Midbrain (tissue), 1 donor: ENCODE measurements around the gene SORBS2.
"Not testable (repeated sequence)": the region's sequence is repeated elsewhere in the genome, so short reads cannot be mapped to it uniquely, and the experiment has no call there.

ENCODE experiments used
- DNase-seq: peaks from one replicate; lab custom pipeline; 2025; lab: John Stamatoyannopoulos, UW

SORBS2 gene

DNA sequence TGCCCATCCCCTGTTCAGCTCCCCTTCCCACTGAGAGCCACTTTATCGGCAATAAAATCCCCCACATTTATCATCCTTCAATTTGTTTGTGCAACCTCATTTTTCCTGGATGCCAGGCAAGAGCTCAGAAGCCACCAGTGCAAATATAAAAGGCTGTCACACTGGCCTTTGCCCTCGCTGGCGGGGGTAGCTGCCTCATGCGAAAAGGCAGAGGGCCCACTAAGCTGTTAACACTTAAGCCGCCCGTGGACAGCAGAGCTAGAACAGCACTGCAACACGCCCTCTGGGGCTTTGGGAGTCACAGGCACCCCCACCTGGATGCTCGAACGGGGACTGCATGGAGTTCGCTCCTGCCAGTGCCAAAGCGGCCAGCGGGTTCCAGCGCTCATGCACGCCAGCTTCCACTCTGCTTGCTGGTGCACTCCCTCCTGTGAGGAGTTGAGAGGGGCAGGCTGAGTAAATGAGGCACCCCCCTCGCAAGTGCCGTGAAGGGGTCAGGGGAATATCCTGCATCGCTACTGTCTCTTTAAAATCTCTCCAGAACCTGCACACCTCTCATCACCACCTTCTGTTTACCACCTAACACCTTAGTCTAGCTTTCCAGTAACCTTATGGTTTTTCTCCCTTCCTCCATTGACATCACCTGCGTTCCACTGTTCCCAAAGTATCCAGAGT, 99.5 kb downstream of the SORBS2 start:
- DNase-seq, result no peak

DNA sequence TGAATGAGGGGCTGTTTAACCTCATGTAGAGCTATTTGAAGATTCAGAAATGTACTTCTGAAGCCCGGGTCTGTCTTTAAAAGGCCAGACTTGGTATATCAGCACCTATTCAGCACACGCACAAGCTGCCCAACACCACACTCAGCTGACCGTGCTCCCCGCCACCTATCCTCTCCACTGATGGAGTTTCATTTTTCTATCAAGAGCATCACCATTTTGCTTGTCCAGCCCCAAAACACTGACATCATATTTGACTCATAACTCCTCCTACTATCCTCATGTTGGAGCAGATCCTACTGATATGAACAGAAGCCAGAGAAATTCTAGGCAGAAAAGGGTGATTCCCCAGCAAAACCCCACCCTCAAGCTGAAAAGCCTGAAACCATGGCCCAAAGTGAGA, 100.3 kb downstream of the SORBS2 start:
- DNase-seq, result no peak

DNA sequence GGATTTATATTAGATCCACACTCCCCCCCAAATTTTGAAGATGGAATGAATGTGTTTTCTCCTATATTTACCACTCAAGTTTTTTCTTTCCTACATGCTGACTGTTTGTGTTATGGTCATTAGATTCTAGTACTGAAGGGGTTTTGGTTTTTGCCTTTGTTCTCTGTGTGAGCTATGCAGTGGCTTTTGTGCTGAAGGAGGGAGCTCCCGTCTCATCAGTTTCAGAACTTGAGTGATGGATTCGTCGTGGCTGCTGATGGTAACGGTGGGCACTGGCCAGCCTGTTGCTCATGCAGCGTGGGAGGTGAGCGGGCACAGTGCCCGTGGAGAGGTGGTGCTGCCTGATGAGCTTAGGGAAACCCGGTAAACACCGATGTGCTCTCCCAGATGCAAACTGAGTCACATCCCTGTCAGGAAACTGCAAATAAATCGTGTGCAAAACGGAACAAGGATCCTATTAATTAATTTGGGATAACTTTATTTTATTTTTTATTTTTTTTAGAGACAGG, 101.5 kb downstream of the SORBS2 start:
- no peak for DNase-seq

GRCh38 chr4:185709802-185710486, 102.0 kb downstream of the SORBS2 start:
- DNase-seq, result no peak

DNA sequence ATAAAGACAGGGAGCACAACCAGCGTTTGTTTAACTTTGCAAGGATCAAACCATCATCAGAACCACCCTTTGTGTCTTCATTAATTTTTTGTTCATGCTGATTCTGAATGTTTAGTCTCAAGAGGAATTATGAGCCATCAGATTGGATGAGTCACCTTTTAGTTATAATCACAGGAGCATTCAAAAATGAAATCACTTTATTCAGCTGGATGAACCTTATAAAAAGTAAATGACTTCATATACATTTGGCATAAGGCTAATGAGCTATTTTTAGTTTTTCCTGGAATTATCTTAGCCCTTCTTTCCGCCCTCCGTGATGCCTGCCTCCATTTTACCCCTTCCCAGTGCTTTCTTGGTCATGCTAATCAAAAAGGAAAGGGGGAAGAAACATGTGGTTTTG, 103.6 kb downstream of the SORBS2 start:
- DNase-seq, result no peak

- not testable (repeated sequence) for DNase-seq
These were observed 104.4 kb downstream of the SORBS2 start for GRCh38 chr4:185707622-185708021.

DNA sequence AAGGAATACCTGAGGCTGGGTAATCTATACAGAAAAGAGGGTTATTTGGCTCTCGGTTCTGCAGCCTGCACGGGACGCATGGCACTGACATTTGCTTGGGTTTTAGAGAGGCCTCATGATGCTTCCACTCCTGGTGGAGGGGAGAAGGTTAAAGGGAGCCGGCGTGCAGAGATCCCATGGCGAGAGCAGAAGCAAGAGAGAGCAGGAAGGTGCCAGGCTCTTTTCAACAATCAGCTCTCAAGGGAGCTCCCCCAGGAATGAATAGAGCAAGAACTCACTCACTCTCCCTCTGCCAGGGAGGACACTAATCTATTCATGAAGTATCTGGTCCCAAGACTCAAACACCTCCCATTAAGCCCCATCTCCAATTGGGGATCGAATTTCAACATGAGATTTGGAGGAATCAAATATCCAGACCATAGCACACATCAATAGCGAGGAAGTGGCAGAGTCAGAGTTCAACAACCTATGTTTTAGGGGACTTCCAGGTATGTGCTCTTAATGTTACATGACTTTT, 109.8 kb downstream of the SORBS2 start:
- no peak for DNase-seq

DNA sequence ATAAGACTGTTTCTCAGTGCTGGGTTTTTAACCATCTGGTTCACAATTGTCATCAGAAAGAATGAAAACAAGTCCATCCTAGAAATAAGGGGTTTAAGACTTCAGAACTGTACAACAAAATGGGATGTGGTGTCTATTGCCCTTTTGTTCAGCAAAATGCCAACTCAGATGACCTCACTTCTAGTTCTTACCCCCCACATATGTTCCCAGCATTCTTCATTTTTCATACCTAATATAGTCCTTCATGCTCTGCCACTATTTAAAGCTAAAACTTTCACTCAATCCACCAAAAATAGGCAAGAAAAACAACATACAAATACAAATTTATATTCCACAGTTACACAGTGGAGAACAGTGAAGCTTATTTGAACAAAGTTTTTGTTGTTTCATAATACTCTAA, 111.4 kb downstream of the SORBS2 start:
- no peak for DNase-seq

DNA sequence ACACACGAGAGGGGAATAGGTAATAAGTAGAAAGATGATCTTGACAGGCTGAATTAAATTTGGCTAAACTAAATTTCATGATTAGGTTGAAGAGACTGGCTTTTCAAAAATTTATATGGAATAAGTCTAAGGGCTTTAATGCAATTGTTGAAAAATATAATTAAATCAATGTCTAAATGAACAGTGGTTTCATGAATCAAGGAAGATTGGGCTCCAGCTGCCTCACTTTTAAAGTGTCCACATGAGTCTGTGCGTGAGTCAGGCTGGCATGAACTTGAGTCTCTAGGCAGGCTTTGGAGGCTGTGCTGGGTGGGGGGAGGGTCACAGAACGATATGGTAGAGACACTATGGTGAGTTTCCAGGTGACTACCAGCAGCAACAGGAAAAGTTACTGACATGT, 111.9 kb downstream of the SORBS2 start:
- no peak for DNase-seq

- DNase-seq, result no peak
These were observed 114.5 kb downstream of the SORBS2 start for GRCh38 chr4:185697488-185697887.

DNA sequence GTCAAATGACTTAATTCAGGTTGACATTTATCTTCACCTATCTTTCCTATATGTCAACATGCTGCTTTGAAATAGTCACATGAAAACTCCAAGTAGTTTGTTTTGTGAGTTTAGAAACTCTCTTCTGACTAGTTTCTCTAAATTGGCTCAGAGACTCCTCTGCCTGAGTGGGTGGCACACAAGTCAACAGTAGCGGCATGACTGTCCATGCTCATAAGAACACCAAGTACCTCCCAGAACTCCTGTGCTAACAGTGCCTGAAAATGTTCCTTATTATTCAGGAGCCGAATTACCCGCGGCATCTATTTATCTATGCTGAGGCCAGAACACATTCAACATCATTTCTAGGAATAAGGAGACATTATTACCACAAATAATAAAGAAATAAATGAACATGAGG, 116.3 kb downstream of the SORBS2 start:
- no peak for DNase-seq

DNA sequence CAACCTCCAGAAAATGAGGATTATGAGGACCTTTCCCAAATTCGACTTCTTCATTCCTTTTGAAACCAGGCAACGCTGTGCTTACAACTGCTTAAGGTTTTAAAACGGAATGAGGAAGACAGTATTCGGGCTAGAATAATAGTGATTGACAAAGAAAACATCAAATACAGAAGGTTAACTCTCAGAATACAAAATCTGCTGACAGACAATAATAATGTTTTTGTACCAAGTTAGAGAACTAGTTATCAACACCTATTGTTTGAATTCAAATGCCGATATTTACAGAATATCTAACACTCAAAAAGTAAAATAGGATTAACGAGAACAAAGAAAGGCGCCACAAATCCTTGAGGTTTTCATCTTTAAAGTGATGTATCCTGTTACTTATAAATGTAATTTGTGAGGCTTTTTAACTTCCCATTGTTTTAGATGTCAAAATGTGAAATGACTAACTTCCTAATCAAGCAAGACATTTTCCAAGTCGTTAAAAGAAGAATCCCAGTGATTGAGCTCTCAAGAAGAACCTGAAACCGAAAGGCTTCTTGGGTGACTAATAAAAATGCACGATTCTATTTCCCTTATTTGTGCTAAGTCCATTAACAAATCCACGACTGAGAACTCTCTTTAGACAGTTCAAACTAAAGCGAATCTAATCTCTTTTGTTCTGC, 118.3 kb downstream of the SORBS2 start:
- no peak for DNase-seq

GRCh38 chr4:185689407-185689806, 122.6 kb downstream of the SORBS2 start:
- DNase-seq, result no peak

GRCh38 chr4:185685804-185686203, 126.2 kb downstream of the SORBS2 start:
- no peak for DNase-seq

GRCh38 chr4:185683896-185684295, 128.1 kb downstream of the SORBS2 start:
- no peak for DNase-seq

GRCh38 chr4:185683222-185683621, 128.8 kb downstream of the SORBS2 start:
- DNase-seq, result no peak

DNA sequence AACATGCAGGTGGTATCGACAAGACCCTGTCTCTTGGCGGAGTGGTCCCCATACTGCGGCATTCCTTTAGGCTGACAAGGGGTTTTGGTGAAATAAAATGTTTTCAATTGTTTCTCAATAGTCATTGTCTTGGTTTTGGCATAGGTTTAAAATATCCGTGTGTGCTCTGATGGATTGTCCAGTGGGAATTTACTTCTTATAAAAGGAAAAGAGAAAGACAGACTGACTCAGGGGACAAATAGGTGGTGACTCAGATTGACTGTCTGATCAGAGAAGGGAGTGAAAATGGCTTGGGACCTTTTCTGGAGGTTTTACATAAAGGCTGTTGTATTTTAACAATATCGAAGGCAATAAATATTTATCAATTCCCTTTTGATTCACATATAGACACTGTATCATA, 129.8 kb downstream of the SORBS2 start:
- no peak for DNase-seq

DNA sequence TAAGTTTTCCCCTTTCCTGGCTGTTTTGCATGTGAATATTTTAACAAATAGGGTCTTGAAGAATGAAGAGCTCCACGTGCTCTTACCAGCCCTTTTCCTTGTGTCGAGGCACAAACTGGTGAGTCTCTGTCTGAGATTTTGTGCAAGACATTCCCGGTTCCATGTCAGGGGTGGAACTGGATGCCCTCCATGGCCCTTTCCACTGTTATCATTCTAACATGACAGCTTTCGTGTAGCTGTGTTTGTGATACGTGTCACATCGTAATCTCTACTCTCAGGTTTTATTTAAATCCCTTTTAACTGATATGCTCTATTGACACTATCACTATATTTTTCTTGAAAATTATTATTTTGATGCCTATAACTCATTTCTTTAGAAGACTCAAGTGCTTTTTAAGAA, 130.4 kb downstream of the SORBS2 start:
- no peak for DNase-seq

DNA sequence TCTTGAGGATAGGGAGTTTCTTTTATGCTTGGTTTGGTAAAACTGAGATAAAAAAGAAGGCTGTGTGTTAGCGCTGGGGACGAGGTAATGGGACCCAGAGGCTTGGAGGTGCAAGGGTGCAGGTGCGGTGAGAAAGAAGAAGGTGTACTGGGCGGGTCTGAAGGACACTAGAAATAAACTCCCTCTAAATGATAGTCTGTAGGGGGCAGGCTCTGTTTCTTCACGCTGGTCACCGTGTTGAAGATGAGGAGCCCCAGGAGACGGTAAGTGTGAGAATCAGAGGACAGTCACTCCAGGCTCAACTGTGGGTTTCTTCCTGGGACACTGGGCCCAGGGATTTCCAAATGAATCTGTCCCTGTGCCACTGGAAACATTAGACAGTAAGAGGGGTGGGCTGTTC, 131.4 kb downstream of the SORBS2 start:
- no peak for DNase-seq

DNA sequence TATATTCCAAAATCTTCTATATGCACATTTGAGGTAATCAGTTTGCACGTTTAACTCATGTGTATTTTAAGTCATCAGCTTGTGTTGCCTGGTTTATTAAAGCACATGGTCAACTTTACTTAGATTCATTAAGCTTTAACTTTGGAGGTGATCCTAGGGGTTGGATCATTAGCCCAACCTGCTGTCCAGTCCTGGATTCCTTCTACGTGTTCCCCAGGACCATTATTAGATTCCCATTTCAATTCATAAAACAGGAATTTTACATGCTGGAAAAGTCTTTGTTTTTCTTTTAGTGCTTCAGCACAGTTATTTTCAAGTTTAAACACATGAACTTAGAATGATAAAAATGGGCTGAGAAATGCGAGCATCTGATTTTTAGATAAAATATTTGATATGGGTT, 132.5 kb downstream of the SORBS2 start:
- no peak for DNase-seq

DNA sequence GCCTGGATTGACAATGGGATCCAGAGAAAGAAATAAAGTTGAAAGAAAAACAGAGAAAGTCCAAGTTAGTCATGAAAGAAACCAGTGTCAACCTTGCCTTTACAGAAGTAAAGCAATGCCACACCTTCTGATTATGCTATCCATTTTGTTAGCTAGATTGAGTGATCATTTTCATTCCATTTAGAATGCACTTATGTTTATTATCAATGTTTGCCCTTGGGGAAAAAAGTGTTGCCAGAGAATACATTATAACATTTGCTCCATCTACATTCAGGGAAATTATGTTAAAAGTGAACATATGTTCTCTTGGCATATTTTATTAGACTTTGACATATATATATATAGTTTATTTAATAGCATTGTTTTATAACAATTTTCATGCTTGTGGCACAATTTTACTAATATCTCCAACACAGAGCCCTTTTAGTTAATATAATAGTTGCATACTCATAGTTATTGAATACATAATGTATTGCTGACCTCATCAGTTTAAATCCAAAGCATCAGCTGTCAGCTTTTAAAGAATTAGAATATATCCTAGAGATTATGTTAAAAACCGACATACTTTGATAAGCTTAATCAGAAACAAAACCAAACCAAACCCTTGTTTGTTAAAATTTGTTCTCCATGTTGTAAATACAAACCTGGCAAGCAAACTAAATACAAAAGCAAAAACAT, 134.2 kb downstream of the SORBS2 start:
- DNase-seq, result no peak

- no peak for DNase-seq
These were observed 139.4 kb downstream of the SORBS2 start for GRCh38 chr4:185672618-185673017.
